Neural cell (in vitro differentiated cells): ENCODE results near the gene HDAC9.

Experiments used
- EP300 ChIP-seq: fragments of 450-650 bp; conservative IDR thresholded peaks from 2 replicates; pipeline ENCODE4 v1.6.1; 2014; ENCODE audit warnings: antibody characterized with exemption, mild to moderate bottlenecking, moderate library complexity; ENCODE audit not compliant: poor library complexity, severe bottlenecking
- EZH2 ChIP-seq: fragments of 200-600, 300-800 bp; shearing (Covaris generic), sonication (generic); IDR thresholded peaks from 2 replicates; pipeline ENCODE4 v1.6.1; 2014; ENCODE audit warnings: antibody characterized with exemption, low read length, borderline replicate concordance, mild to moderate bottlenecking; ENCODE audit not compliant: insufficient read depth, poor library complexity, severe bottlenecking
- POLR2AphosphoS5 ChIP-seq: IDR thresholded peaks from 2 replicates; pipeline ENCODE4 v1.6.1; 2012
- SMC3 ChIP-seq: fragments of 450-650 bp; conservative IDR thresholded peaks from 2 replicates; pipeline ENCODE4 v1.6.1; 2014; ENCODE audit warnings: antibody characterized with exemption, mild to moderate bottlenecking, moderate library complexity; ENCODE audit not compliant: poor library complexity
- TAF1 ChIP-seq: IDR thresholded peaks from 2 replicates; pipeline ENCODE4 v1.6.1; 2012; ENCODE audit warnings: low read depth
- TF ChIP-seq, protein P1 (sequence below): fragments of 450-650 bp; IDR thresholded peaks from 2 replicates; pipeline ENCODE4 v1.5.1; 2014; ENCODE audit warnings: antibody characterized with exemption, mild to moderate bottlenecking, moderate library complexity; ENCODE audit not compliant: poor library complexity, severe bottlenecking
- TF ChIP-seq, protein P2 (sequence below): IDR thresholded peaks from 2 replicates; pipeline ENCODE4 v1.6.1; 2012; ENCODE audit warnings: borderline replicate concordance

DNA sequence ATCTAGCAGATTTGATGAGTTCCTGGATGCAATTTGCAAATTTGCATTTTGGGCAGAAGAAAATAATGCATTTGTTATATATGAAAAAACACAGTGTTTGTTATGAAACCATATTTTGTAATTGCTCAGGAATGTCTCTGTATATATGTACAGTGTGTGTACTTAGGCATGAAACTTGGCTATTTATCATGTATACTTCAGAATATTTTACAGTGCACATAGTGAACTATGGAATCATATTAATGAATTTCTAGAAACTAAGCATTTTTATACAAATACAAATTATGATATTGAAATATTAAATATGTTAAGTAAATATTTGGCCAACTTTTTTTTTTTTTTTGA lies 514.4 kb downstream of the HDAC9 start:
- TF ChIP-seq TAF1 (no peak), POLR2AphosphoS5 (no peak), EZH2 (no peak), EP300 (no peak), SMC3 (no peak)
- TF ChIP-seq, protein P1, sequence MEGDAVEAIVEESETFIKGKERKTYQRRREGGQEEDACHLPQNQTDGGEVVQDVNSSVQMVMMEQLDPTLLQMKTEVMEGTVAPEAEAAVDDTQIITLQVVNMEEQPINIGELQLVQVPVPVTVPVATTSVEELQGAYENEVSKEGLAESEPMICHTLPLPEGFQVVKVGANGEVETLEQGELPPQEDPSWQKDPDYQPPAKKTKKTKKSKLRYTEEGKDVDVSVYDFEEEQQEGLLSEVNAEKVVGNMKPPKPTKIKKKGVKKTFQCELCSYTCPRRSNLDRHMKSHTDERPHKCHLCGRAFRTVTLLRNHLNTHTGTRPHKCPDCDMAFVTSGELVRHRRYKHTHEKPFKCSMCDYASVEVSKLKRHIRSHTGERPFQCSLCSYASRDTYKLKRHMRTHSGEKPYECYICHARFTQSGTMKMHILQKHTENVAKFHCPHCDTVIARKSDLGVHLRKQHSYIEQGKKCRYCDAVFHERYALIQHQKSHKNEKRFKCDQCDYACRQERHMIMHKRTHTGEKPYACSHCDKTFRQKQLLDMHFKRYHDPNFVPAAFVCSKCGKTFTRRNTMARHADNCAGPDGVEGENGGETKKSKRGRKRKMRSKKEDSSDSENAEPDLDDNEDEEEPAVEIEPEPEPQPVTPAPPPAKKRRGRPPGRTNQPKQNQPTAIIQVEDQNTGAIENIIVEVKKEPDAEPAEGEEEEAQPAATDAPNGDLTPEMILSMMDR = no peak
- TF ChIP-seq, protein P2, sequence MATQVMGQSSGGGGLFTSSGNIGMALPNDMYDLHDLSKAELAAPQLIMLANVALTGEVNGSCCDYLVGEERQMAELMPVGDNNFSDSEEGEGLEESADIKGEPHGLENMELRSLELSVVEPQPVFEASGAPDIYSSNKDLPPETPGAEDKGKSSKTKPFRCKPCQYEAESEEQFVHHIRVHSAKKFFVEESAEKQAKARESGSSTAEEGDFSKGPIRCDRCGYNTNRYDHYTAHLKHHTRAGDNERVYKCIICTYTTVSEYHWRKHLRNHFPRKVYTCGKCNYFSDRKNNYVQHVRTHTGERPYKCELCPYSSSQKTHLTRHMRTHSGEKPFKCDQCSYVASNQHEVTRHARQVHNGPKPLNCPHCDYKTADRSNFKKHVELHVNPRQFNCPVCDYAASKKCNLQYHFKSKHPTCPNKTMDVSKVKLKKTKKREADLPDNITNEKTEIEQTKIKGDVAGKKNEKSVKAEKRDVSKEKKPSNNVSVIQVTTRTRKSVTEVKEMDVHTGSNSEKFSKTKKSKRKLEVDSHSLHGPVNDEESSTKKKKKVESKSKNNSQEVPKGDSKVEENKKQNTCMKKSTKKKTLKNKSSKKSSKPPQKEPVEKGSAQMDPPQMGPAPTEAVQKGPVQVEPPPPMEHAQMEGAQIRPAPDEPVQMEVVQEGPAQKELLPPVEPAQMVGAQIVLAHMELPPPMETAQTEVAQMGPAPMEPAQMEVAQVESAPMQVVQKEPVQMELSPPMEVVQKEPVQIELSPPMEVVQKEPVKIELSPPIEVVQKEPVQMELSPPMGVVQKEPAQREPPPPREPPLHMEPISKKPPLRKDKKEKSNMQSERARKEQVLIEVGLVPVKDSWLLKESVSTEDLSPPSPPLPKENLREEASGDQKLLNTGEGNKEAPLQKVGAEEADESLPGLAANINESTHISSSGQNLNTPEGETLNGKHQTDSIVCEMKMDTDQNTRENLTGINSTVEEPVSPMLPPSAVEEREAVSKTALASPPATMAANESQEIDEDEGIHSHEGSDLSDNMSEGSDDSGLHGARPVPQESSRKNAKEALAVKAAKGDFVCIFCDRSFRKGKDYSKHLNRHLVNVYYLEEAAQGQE = no peak
